ENCODE data around the gene IGFALS.

IGFALS gene

DNA sequence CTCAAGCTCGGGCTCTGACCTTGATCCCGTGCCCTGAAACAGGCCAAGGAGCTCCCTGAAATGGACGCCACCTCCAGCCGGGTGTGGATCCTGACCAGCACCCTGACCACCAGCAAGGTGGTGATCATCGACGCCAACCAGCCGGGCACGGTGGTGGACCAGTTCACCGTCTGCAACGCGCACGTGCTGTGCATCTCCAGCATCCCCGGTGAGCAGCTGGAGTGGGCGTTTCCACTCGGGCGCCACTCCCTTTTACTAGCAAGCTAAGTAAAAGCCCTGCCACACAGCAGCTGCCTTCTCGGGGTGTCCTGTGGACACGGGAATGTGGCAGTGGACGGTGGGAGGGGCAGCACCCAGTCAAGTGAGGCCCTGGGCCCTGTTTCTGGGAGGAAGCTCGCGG, 28.5 kb downstream of the IGFALS start:
- CTCF ChIA-PET = interaction anchor here (0.9 to 1.6 kb wide), 4 partner anchors 9 to 402 kb away, joined by 3 to 9 read pairs (median 4); partner anchors contain the start of gene MAPK8IP3
- DNase-seq (ENCODE audit: extremely low spot score) = no peak

DNA sequence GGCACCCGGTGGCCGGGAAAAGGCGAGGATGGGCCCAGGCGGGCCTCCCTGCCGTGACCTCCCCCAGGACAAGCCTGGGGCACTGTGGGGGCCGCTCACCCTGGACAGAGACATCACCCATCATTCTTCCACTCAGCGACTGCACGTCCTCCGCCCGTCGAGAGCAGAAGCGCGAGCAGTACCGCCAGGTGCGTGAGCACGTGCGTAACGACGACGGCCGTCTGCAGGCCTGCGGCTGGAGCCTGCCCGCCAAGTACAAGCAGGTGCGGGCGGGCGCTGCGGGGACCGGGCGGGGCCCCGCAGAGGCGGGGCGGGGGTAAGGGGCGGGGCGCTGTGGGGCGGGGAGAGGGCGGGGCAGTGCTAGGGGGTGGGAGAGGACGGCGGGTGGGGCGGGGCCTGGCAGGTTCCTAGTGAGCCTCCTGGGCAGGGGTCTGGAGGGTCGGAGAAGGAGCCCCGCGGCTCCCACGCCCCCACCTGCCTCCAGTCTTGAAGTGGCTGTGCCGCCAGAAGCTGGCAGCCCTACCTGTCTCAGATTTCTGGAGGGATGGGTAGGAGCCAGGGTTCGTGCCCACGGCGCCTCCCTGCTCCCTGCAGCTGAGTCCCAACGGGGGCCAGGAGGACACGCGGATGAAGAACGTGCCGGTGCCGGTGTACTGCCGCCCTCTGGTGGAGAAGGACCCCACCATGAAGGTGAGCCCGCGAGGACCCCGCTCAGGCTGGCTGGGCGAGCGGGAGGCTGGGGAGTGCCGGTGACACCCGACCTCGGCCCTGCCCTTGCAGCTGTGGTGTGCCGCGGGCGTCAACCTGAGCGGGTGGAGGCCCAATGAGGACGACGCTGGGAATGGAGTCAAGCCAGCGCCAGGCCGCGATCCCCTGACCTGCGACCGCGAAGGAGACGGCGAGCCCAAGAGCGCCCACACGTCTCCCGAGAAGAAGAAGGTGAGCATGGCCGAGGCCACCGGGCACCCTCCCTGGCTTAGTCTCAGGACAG, 29.7 kb downstream of the IGFALS start:
- DNase-seq (ENCODE audit: extremely low spot score) = no peak
- TF ChIP-seq, protein P1, sequence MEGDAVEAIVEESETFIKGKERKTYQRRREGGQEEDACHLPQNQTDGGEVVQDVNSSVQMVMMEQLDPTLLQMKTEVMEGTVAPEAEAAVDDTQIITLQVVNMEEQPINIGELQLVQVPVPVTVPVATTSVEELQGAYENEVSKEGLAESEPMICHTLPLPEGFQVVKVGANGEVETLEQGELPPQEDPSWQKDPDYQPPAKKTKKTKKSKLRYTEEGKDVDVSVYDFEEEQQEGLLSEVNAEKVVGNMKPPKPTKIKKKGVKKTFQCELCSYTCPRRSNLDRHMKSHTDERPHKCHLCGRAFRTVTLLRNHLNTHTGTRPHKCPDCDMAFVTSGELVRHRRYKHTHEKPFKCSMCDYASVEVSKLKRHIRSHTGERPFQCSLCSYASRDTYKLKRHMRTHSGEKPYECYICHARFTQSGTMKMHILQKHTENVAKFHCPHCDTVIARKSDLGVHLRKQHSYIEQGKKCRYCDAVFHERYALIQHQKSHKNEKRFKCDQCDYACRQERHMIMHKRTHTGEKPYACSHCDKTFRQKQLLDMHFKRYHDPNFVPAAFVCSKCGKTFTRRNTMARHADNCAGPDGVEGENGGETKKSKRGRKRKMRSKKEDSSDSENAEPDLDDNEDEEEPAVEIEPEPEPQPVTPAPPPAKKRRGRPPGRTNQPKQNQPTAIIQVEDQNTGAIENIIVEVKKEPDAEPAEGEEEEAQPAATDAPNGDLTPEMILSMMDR (IDR thresholded peaks at IDR 0.05; ENCODE audit: control extremely low read depth, extremely low read depth, low read depth, missing control alignments) = no peak
- CTCF ChIA-PET = interaction anchor here (1.4 to 1.6 kb wide), 2 partner anchors 10 to 401 kb away, joined by 3 to 9 read pairs; no protein-coding TSS in a partner anchor
- POLR2A ChIA-PET = no interaction called here

More for the DNA sequence above, 28.5 kb downstream of the IGFALS start:
- POLR2A ChIA-PET = interaction anchor here (0.6 kb wide), 1 partner anchor 382 kb away, joined by 4 read pairs; no protein-coding TSS in a partner anchor
- TF ChIP-seq, protein P1 (IDR thresholded peaks at IDR 0.05; ENCODE audit: control extremely low read depth, extremely low read depth, low read depth, missing control alignments) = no peak

DNA sequence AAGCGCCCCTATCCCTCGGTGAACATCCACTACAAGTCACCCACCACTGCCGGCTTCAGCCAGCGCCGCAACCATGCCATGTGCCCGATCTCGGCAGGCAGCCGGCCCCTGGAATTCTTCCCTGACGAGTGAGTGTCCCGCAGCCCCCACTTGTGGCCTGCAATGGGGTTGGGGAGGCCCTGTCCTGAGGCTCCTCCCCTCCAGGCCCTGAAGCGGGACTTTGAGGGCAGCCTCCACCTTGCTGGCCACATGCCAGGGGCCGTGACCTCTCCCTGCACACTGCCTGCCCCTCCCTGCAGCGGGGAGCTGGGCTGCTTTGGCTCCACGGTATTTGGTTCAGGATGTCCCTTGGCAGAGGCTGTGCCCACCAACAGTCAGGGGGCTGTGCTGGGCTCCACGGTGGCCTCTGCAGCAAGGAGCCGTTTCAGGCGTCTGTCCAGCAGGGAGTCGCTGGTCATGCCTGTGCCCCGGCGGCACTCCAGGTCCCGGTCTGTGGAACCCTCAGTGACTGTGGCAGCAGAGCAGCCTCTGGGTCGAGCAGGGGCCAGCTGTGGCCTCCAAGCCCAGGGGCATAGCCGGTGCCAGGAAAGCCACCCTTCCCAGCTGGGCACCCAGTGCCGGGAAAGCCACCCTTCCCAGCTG, 30.5 kb downstream of the IGFALS start:
- ChIA-PET POLR2A (no interaction called here), CTCF (no interaction called here)
- DNase-seq (ENCODE audit: extremely low spot score) = no peak
- TF ChIP-seq, protein P1 (IDR thresholded peaks at IDR 0.05; ENCODE audit: control extremely low read depth, extremely low read depth, low read depth, missing control alignments) = no peak

DNA sequence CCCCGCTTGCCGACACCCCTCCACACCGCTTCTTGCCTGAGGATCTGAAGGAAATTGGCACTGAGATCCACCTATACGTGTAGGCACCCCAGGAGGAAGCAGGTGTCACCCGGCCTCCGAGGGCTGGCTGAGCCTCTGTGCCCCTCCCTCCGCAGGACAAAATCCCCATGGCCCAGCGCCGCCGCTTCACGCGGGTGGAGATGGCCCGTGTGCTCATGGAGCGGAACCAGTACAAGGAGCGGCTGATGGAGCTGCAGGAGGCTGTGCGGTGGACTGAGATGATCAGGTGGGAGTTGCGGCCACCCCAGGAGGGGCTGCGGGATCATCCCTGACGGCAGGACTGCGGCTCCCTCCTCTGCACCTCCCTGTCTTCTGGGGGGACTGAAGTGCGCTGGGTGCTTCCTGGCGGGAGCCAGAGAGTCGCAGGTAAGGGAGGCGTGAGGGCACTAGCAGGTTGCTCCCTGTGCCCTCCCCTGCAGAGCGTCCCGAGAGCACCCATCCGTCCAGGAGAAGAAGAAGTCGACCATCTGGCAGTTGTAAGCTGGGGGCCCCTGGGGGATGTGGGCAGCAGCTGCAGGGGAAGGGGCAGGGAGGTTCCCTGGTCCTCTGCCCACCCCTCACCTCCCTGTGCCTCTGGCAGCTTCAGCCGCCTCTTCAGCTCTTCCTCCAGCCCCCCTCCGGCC, 31.2 kb downstream of the IGFALS start:
- no peak for DNase-seq (ENCODE audit: extremely low spot score)
- TF ChIP-seq, protein P1 (IDR thresholded peaks at IDR 0.05; ENCODE audit: control extremely low read depth, extremely low read depth, low read depth, missing control alignments) = no peak
- CTCF ChIA-PET = no interaction called here
- POLR2A ChIA-PET = no interaction called here

DNA sequence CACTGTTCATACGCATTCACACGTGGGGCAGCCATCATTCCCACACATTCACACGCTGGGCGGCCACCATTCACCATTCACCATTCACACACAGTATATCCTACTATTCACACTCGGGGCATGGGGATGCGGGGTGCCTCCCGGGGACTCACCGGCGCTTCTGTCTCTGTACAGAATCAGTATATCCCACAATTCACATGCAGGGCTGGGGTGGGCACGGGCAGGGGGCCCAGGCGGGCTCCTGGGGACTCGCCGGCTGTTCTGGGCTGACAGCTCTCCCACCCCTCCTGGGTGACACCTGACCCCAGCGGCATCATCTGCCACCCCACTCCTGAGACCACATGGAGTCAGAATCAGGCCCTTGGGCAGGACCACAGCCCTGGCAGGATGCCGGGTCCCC, 31.8 kb downstream of the IGFALS start:
- ChIA-PET POLR2A (no interaction called here), CTCF (no interaction called here)
- TF ChIP-seq, protein P1 (IDR thresholded peaks at IDR 0.05; ENCODE audit: control extremely low read depth, extremely low read depth, low read depth, missing control alignments) = no peak
- DNase-seq (ENCODE audit: extremely low spot score) = no peak

DNA sequence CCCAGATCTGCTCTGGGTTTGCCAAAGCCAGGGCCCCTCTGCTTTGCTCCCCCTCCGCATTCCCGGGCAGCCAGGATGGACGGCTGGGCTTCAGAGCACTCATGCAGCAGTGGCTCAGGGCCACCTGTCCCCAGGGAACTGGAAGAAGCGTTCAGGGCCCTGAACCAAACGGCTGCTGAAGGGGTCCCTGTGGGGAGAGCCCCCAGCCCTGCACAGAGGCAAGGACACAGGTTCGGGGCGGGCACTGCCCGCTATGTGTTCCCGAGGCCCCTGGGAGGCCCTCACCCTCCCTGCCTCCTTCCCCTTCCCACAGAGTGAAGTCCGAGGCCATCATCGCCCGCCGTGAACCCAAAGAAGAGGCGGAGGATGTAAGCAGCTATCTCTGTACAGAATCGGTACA, 32.6 kb downstream of the IGFALS start:
- ChIA-PET CTCF (interaction anchor here (1.3 kb wide), 1 partner anchor 37 kb away, joined by 3 read pairs; no protein-coding TSS in a partner anchor), POLR2A (no interaction called here)
- DNase-seq (ENCODE audit: extremely low spot score) = no peak
- TF ChIP-seq, protein P1 (IDR thresholded peaks at IDR 0.05; ENCODE audit: control extremely low read depth, extremely low read depth, low read depth, missing control alignments) = no peak
